H4 (cell line): ENCODE data around the gene VPS37B. TPM values are rescaled to one million over a fixed set of nuclear protein-coding genes. Genes with fewer than 3 reads are reported as not detected.

Source experiments
- DNase-seq: peaks from one replicate; pipeline ENCODE4 v3.0.0-alpha.2; 2015; ENCODE audit warnings: low spot score
- total RNA-seq: library from RNA; depleted of rRNA; stranded (reverse); fragments of >200 nt; shearing (Covaris generic); gene quantifications from 2 replicates; pipeline ENCODE4 v1.2.3, GENCODE V29; 2014

The VPS37B gene
- total RNA-seq, 1 experiment from 2014 or later: 29.2 TPM

DNA sequence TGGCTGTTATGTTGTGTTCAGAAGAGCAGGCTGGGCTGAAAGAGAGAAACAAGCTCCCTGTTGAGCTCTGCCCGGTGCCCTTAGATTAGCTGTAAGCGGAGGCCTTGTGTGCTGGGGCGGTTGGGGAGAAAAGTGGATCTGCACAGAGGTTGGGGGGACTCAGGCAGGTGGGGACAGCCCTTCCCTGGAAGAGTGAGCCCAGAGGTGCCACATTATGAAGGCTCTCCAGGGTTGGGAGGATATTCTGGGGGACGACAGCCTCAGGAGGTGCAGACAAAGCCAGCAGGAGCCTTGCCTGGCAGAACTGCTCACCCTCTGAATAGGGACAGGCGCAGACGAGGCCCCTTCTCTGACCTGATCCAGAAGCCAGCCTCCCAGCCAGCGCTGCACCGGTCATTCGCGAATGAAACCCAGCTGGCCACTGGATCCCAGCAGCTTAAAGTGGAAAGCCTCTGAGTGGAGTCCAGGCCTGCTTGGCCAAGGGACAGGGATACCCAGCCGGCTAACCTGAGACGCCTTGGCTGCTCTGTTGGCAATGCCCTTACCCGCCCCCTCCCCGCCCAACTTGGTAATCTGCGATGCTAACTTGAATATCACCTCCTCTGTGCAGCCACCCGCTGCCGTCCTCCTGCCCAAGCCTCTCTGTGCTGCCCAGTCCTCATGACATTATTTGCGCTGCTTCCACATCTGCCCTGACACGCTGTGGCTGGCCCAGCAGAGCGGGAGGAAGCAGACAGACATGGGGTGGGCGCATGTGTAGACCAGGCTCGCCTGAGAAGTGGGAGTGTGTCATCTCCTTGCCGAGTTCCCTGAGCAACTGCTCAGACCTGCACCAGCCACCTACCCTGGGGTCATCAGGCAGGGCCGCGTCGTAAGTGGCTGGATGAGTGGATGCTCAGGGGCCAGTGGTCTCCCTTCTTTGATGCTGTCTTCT, 55.1 kb downstream of the VPS37B start:
- no peak for DNase-seq

DNA sequence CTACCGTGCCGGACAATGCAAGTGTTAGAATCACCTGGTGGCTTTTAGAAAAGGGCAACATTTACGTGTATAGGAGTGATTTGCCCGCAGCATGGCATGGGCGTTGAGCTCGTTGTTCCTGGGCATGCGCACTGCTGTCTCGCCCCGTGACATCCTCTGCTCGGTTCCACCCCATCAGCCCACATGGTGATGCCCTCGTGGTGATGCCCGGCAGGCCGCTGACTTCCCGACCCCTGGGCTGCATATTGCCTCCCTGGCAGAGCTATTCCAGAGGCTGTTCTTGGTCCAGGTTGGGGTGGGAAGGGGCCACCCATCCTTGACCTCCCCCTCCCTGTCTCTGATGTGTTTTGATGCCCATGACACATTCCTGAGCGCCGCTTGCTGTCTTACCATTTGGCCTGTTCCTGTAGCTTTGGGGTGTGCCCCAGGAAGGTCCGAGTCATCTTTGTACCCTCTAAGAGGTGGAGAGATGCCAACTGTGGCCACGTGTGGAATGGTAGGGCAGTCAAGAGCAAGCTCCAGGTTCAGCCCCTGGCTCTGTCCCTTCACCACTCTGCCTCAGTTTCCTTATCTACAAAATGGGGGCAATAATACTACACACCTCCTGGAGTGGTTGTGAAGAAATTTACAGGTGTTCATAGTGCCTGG, 55.9 kb downstream of the VPS37B start:
- no peak for DNase-seq

- DNase-seq: no peak
These were observed 57.1 kb downstream of the VPS37B start for GRCh38 chr12:122838841-122839240.

DNA sequence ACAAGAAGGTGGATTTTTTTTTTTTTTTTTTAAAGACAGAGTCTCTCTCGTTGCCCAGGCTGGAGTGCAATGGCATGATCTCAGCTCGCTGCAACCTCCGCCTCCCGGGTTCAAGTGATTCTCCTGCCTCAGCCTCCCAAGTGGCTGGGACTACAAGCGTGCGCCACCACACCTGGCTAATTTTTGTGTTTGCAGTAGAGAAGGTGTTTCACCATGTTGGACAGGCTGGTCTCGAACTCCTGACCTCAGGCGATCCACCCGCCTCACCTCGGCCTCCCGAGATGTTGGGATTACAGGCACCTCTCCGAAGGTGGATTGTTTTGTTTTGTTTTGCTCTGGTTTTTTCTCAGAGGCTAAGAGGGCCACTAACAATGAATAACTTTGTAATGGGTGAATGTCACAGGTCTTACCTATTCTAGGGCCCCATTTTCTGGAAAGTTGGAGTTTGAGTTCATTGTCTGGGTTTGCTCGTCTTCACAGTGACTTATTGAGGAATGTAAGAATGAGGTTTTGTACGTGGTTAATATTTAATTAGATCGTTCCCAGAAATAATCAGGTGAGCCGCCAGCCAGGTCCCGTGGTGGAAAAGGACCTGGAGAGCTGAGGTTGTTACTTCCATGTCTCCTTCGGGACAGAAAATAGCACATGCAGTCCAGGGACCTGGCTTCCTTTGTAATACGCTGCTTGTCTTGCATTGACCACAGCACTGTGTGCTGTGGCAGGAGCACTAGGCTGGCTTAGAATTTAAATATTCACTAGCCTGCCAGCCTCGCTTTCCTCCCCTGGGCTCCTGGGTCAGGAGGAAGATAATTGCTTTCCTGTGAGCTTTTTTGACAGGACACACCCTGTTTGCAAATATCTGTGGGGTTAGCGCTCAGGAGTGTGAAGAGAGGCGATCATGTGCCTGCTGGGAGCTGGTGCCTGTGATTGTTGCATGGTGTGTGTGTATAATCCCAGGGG, 58.3 kb downstream of the VPS37B start:
- no peak for DNase-seq

GRCh38 chr12:122836027-122836921, 59.6 kb downstream of the VPS37B start:
- DNase-seq: no peak

GRCh38 chr12:122835750-122836026, 60.2 kb downstream of the VPS37B start:
- DNase-seq: no peak

DNA sequence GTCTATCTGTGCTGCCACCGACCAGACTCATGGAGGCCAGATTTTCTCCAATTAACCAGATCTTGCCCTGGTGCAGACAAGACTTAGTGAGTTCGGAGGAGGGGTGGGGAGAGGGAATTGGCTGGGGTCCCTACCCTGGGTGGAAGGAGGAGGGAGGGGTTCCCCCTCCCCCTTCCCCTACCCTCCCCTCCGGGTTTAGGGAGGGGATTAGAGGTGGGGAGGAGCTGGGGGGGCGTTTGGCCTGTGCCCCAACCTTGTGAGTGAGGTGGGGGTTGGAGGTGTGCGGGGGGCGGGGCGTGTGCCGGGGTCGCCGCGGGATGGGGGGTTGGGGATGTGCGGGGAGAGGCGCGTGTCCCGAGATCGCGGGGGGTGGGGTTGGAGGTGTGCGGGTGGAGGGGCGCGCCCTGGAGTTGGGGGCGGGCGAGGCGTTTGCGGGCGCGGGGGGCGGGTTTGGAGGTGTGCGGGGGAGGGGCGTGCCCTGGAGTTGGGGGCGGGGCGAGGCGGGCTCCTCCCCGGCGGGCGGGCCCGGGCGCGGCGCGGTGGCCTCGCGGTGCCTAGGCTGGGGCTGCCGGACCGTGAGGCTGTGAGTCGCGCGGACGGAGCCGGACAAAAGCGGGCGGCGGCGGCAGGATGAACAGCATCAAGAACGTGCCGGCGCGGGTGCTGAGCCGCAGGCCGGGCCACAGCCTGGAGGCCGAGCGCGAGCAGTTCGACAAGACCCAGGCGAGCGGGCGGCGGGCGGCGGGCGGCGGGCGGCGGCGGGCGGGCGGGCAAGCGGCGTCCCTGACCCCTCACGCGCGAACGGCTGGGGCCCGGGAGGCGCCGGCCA, 60.8 kb downstream of the VPS37B start, which contains the start of gene HIP1R:
Gene HIP1R, plus strand, starts transcription at position 537 of the 829 bp plus-strand sequence. Its CDS starts 94 bp downstream, at position 631.
- DNase-seq: no peak

- peak; percentile 70 for DNase-seq
These were observed 61.6 kb downstream of the VPS37B start for GRCh38 chr12:122834104-122834920.

DNA sequence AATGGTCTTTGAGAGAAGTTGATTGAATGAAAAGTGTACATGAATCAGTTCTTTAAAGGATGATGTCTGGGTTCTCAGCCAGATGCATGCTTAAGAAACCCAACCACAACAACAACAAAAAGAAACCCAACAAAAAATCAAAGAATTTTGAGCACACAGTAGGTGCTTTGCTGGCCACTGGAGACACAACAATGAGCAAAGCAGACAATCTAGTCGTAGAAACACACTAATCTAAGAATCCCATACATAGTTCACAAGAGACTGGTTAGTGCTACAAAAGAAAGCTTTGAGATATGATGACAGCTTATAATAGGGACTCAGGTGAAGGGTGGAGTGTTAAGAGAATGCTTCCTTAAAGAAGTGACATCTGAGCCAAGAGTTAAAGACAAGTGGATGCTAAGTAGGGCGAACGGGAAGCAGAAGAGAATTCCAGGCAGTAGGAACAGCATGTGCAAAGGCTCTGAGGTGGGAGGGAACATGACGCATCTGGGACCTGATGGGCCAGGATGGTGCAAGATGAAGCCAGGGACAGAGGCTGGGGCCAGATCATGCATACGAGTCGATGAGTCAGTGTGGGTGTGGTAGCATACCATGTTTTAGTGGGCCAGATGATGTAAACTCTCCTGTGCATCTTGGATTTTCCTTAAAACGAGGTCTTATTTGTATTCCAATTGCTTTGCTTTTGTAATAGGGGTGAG, 65.3 kb downstream of the VPS37B start:
- peak; percentile 81 for DNase-seq

DNA sequence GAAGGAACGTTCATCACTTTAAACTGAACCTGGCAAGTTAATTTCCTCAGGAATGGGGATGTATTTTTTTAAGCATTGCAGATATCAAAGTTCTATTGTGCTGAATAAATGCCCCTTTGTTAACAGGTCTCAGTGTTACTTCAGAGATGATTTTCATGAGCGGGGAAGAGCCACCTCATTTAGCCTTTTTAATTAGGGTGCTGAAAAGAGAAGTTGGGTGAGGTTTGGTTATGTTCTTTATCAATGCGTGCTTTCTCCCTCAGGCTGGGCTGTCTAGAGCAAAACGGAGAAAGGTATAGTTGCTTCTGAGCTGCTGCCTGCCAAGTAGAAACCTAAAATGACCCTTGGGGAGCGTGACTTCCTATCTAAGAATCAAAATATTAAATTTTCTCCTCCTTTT, 68.7 kb downstream of the VPS37B start:
- no peak for DNase-seq

DNA sequence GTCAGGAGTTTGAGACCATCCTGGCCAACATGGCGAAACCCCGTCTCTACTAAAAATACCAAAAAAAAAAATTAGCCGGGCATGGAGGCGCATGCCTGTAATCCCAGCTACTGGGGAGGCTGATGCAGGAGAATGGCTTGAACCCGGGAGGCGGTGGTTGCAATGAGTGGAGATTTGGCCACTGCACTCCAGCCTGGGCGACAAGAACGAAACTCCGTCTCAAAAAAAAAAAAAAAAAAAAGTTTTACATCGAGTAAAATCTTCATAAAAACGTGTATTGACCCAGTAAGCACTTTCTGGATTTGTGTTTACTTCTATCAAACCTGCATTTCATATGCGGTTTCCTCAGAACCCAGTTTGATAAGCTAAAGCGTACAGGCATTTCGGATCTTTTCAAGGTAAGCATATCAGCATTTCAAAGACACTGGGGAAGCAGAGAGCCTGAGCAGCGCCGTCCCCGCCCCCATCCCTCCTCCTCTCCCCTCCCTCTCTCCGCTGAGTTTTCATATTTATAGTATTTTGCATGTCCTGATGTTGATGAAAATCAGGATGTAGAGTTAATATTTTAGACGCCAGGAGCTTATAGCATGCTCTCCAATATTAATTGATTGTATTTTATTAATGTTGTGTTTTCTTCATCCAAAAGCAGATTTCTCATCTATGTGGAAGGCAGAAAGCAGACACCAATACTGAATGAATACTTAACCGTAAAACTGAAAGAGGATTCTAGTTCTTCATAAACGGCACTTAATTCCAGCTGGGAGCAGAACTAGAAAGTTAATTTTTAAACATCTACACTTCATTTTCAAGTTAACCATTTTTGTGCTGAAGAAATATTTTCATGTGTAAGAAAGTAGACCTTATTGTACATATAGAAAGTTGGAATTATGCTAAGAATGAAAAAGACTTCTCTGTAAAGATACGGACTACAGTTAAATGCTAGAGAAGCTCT, 69.9 kb downstream of the VPS37B start:
- no peak for DNase-seq

DNA sequence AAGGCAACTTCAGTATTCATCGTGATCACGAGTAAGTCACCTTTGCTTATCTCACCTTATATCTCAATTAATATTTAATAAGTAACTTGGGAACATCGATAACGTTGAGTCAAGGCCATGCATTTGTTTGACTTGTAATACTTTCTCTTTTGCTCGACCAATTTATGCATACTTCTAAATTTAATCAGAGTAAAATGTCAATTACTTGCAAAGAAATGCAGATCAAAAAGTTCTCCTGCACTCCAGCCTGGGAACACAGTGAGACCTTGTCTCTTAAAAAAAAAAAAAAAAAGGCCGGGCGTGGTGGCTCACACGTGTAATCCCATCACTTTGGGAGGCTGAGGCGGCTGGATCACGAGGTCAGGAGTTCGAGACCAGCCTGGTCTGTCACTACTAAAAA, 72.5 kb downstream of the VPS37B start:
- DNase-seq: no peak

DNA sequence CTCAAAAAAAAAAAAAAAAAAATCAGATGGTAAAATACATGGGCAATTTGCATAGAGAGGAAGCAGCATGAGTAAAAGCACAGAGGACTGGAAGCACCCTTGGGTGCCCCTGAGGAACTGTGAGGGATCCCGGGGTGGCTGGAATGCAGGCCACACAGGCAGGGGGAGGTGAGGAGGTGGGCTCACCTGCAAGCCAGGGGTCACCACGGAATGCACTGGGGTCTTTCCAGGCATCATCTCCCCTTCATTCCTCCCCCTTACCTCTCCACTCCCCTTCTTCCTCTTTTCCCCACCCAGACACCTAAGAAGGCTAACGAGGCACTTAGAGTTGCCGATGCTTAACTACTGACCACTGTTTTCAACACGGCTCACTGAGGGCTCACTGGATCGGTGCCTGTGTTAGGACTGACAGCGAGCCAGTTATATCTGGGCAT, 75.1 kb downstream of the VPS37B start:
- no peak for DNase-seq

- DNase-seq: no peak
These were observed 75.8 kb downstream of the VPS37B start for GRCh38 chr12:122820138-122820537.

DNA sequence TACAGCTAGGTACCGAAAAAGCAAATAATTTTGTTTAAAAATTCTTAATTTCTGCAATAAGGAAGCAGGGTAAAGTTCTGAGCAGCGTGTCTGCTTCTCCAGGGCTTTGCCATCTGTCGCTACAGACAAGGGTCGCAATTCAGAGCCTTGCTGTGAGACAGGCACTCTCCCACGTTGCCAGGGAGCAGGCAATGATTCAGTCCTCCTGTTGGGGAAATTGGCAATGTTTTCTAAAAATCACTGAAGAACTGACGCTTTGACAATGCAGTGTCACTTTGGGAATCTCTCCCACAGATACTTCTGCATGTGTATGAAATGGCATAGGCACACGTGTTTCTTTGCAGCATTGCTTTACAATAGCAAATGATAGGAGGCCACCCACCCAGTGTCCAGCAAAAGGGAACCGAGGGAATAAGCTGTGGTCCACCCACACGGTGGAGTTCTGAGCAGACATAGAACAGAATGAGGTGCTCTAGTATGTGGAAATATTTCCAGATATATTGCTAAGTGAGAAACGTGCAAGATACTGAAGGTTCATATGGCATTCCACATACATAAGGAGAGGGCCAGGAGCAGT, 76.6 kb downstream of the VPS37B start:
- DNase-seq: no peak
